GM13977 (cell line): ENCODE data around the gene GDF7.

ENCODE experiments used
- DNase-seq: peaks from one replicate; pipeline ENCODE4 v3.0.0; 2012; ENCODE audit warnings: low spot score
- CTCF ChIP-seq: IDR thresholded peaks from 2 replicates; pipeline ENCODE4 v1.5.1; 2012; ENCODE audit warnings: mild to moderate bottlenecking, control low read depth; ENCODE audit not compliant: insufficient read depth; ENCODE audit errors: extremely low read depth, missing control alignments
- in situ Hi-C: fragments of 300-500 bp; cut with MboI; formaldehyde crosslinking; loops from one replicate; pipeline ENCODE4 v1.12.0; 2022; ENCODE audit warnings: low sequenced_read_pairs, low pct_unique_long_range_greater_than_20kb, mixed read lengths, inconsistent platforms; ENCODE audit not compliant: unreplicated experiment

Gene GDF7

DNA sequence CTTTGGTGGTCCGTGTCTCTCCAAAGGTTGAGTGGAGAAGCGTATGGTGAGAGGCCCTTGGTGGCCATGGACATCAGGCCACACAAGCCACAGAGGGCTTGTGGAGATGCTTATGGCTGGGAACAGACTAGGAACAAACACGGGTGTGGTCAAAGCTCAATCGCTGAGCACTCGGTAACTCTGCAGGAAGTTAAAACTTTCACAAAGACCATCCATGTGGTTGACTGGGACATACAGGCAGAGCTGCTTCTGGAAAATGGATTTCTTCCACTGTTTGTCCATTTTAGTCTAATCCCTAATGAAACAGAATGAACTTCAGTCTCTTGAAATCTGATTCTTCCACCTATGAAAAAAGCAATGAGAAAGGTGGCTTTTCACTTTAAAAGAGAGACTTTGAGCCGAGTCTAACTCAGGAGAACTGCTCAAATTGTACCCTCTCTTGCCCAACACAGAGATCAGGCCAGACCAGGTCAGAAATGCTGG is 17.7 kb downstream of the GDF7 start:
- in situ Hi-C loops, result no loop called here
- no peak for TF ChIP-seq CTCF
- DNase-seq, result no peak

- no peak for TF ChIP-seq CTCF
- in situ Hi-C loops, result no loop called here
- no peak for DNase-seq
These were observed 20.4 kb downstream of the GDF7 start for GRCh38 chr2:20687260-20687832.

GRCh38 chr2:20689428-20690264 is 22.7 kb downstream of the GDF7 start:
- in situ Hi-C loops, result no loop called here
- no peak for DNase-seq
- TF ChIP-seq CTCF, result no peak

DNA sequence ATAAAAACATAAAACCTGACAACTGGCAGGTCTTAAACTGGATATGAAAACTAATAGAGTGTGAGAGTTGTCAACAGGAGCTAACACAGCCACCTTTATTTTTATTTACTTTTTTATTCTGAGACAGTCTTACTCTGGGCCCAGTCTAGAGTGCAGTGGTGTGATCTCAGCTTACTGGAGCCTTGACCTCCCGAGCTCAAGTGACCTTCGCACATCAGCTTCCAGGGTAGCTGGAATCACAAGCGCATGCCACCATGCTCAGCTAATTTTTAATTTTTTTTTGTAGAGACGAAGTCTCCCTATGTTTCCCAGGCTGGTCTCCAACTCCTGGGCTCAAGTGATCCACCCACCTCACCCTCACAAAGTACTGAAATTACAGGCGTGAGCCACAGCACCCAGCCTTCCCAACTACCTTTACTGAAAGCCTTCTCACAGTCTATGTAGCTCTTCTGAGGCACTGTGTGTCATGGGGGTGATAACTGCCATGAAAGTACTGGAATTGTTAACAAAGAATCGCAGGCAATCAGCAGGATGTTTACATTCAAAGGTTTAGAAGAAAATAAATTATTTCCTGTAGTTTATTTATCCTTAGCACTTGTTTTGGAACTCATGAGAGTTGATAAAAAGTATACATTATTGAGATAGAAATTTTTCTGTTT is 24.3 kb downstream of the GDF7 start:
- TF ChIP-seq CTCF, result no peak
- no peak for DNase-seq
- in situ Hi-C loops, result no loop called here

DNA sequence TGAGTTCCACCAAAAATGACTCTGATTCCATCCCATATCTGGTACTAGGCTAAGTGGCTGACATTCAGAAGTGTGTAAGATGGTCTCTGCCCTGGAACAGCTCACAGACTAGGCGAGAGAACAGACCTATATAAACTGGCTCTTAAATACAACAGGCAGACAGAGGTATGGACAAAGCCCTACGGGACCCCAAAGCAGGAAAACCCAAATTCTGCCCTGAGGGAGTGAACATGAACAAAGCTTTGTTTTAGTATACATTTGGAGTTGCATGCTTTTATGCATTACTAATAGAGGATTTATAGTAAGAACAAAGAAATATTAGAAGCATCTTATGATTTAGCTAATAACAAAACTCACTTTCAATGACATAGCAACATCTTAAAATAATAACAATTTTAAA is 25.1 kb downstream of the GDF7 start:
- in situ Hi-C loops, result no loop called here
- no peak for TF ChIP-seq CTCF
- no peak for DNase-seq

DNA sequence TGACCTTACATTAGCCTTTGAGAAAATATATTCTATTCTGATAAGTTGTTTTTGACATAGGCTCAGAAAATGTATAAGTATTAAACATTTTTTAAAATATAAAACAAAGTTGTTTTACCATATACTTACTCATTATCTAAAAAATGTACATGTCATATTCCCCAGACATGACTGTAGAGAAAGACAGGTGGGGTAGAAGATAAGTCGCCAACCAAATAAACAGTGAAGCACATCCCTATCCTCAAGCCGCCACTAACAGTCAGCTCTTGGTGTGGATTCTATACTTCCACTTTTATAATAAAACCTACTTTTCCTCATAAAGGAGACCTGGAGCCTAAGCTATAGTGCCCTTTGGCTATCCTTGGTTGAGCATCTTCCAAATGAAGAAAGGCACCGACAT is 26.4 kb downstream of the GDF7 start:
- no peak for DNase-seq
- TF ChIP-seq CTCF, result no peak
- in situ Hi-C loops, result no loop called here
